Hematopoietic multipotent progenitor cell (in vitro differentiated cells): ENCODE measurements around the gene SNAP29. TPM values are rescaled to one million over a fixed set of nuclear protein-coding genes. Genes with fewer than 3 reads are reported as not detected.
"Not testable (repeated sequence)": the region's sequence is repeated elsewhere in the genome, so short reads cannot be mapped to it uniquely, and the experiment has no call there.

Experiments used
- DNase-seq, 3 donors: peaks; one replicate each; pipeline ENCODE4 v3.0.0-alpha.2; 2011 to 2015; ENCODE audit warnings: low read depth in 2 of 3, low spot score in 2 of 3
- total RNA-seq: library from RNA; depleted of rRNA; stranded (reverse); fragments of >200 nt; gene quantifications from one replicate; pipeline ENCODE4 v1.2.3, GENCODE V29; 2012

Gene SNAP29
- 12.7 TPM for total RNA-seq

- DNase-seq = peak; percentile 91 to 99 (median 98)
Measured at GRCh38 chr22:20858615-20859416, at the start of gene SNAP29, which contains the start of gene PI4KA. Gene SNAP29, plus strand, starts transcription at chr22:20859007. Its CDS starts 104 bp downstream, at chr22:20859111. Gene PI4KA, minus strand, starts transcription at chr22:20858811. Its CDS starts 86 bp downstream, at chr22:20858725.

- no peak for DNase-seq
Measured at GRCh38 chr22:20809538-20810185, 49.1 kb upstream of the SNAP29 start.

GRCh38 chr22:20810645-20811044 lies 48.2 kb upstream of the SNAP29 start:
- no peak for DNase-seq

- no peak for DNase-seq
Measured at GRCh38 chr22:20811171-20811570, 47.6 kb upstream of the SNAP29 start.

- no peak for DNase-seq
Measured at GRCh38 chr22:20811971-20812660, 46.7 kb upstream of the SNAP29 start.

GRCh38 chr22:20813056-20813455 lies 45.8 kb upstream of the SNAP29 start:
- no peak for DNase-seq

- DNase-seq = no peak
Measured at GRCh38 chr22:20814221-20814808, 44.5 kb upstream of the SNAP29 start.

- no peak for DNase-seq
Measured at GRCh38 chr22:20815477-20816050, 43.2 kb upstream of the SNAP29 start.

- no peak for DNase-seq
Measured at GRCh38 chr22:20816559-20816958, 42.2 kb upstream of the SNAP29 start.

GRCh38 chr22:20818471-20818870 lies 40.3 kb upstream of the SNAP29 start:
- no peak for DNase-seq

- no peak for DNase-seq
Measured at GRCh38 chr22:20819471-20819870, 39.3 kb upstream of the SNAP29 start.

- not testable (repeated sequence) for DNase-seq
Measured at GRCh38 chr22:20821717-20822239, 37.0 kb upstream of the SNAP29 start.

GRCh38 chr22:20822240-20822639 lies 36.6 kb upstream of the SNAP29 start:
- no peak for DNase-seq

GRCh38 chr22:20823264-20823663 lies 35.5 kb upstream of the SNAP29 start:
- DNase-seq = no peak

- not testable (repeated sequence) for DNase-seq
Measured at GRCh38 chr22:20825216-20825615, 33.6 kb upstream of the SNAP29 start.

- DNase-seq = no peak
Measured at GRCh38 chr22:20825624-20826023, 33.2 kb upstream of the SNAP29 start.

GRCh38 chr22:20826373-20827152 lies 32.2 kb upstream of the SNAP29 start:
- DNase-seq = not testable (repeated sequence)

- DNase-seq = peak in 2 of 3 donors; percentile 15 to 54
Measured at GRCh38 chr22:20829491-20830134, 29.2 kb upstream of the SNAP29 start.

GRCh38 chr22:20833225-20833665 lies 25.6 kb upstream of the SNAP29 start:
- no peak for DNase-seq
